ENCODE measurements around the gene COL26A1.
"Not testable (repeated sequence)": the region's sequence is repeated elsewhere in the genome, so short reads cannot be mapped to it uniquely, and the experiment has no call there.

The COL26A1 gene

GRCh38 chr7:101604331-101604933 lies 241.8 kb downstream of the COL26A1 start:
- no peak for DNase-seq

GRCh38 chr7:101604934-101605332 lies 242.3 kb downstream of the COL26A1 start:
- DNase-seq, result not testable (repeated sequence)

GRCh38 chr7:101605611-101606497 lies 243.2 kb downstream of the COL26A1 start:
- no peak for DNase-seq

GRCh38 chr7:101606498-101606923 lies 243.8 kb downstream of the COL26A1 start:
- DNase-seq, result no peak
